HCT116 (cell line): Measurements from ENCODE around the gene ABL1. TPM values are rescaled to one million over a fixed set of nuclear protein-coding genes. Genes with fewer than 3 reads are reported as not detected.

ENCODE experiments used
- ATAC-seq: fragments of 200-7000 bp; cut with Tn5 transposase; 2 replicates; pipeline ENCODE4 v1.9.1; 2020; ENCODE audit warnings: mild to moderate bottlenecking, moderate library complexity
- BruUV-seq: library from RNA; stranded (reverse); fragments of 400-500 nt; replicated peaks from 2 replicates; lab custom pipeline; 2021; lab: Mats Ljungman, UMichigan
- CTCF ChIA-PET: fragments of 300-600 bp; sonication (Branson Sonifier 250); formaldehyde crosslinking; loops from one replicate; lab custom pipeline; 2021; ENCODE audit warnings: antibody characterized with exemption; lab: Charles Lee
- POLR2A ChIA-PET: fragments of 300-600, 350-600 bp; sonication (Branson Sonifier 250); formaldehyde crosslinking; loops from one replicate; lab custom pipeline; 2021; ENCODE audit warnings: antibody characterized with exemption; lab: Charles Lee
- RAD21 ChIA-PET, 2 experiments: fragments of 300-600 bp; sonication (Branson Sonifier 250); formaldehyde crosslinking; loops; one replicate each; lab custom pipeline; 2023; ENCODE audit warnings: low total read pairs in 2 of 2; ENCODE audit not compliant: uncharacterized antibody in 2 of 2, unreplicated experiment in 2 of 2, low non-redundant PET in 1 of 2; lab: Charles Lee
- DNase-seq: peaks from one replicate; pipeline ENCODE4 v3.0.0-alpha.2; 2010; ENCODE audit warnings: low read depth, low spot score
- H2AFZ ChIP-seq: fragments of 200-600 bp; shearing (Covaris generic), sonication (generic); 2 replicates; pipeline ENCODE4 v1.6.1; 2017; ENCODE audit warnings: low read depth, mixed run types, mixed read lengths, antibody characterized with exemption, low read length; ENCODE audit not compliant: poor library complexity, severe bottlenecking
- H3K27ac ChIP-seq: 2 replicates; pipeline ENCODE4 v1.5.1; 2012; ENCODE audit warnings: low read depth, low read length
- H3K27me3 ChIP-seq: fragments of 200-600 bp; sonication (generic); 2 replicates; pipeline ENCODE4 v1.6.1; 2016; ENCODE audit warnings: mixed run types, low read length, mixed read lengths; ENCODE audit not compliant: insufficient read depth
- H3K36me3 ChIP-seq, 2 experiments: fragments of 200-500 bp in 1 of 2; fragments of 200-600 bp in 1 of 2; sonication (Bioruptor generic) in 1 of 2; sonication (generic) in 1 of 2; 2 replicates each; pipeline versions ENCODE4 v1.5.1 to v1.6.1; 2014 to 2016; ENCODE audit warnings: low read length in 2 of 2, inconsistent platforms in 1 of 2, mixed read lengths in 1 of 2, mixed run types in 1 of 2; ENCODE audit not compliant: insufficient read depth in 2 of 2, control insufficient read depth in 1 of 2
- H3K4me1 ChIP-seq, 2 experiments: fragments of 200-600 bp in 1 of 2; sonication (generic) in 1 of 2; 2 replicates each; pipeline versions ENCODE4 v1.5.1 to v1.6.1; 2012 to 2017; ENCODE audit warnings: low read length in 2 of 2, inconsistent platforms in 1 of 2, mild to moderate bottlenecking in 1 of 2, mixed read lengths in 1 of 2, mixed run types in 1 of 2, moderate library complexity in 1 of 2; ENCODE audit not compliant: insufficient read depth in 2 of 2, control insufficient read depth in 1 of 2
- H3K4me2 ChIP-seq: fragments of 200-600 bp; sonication (generic); 2 replicates; pipeline ENCODE4 v1.6.1; 2017; ENCODE audit warnings: mixed run types, low read length, mixed read lengths
- H3K4me3 ChIP-seq, 2 experiments: fragments of 200-600 bp in 1 of 2; sonication (generic) in 1 of 2; replicated peaks in 1 of 2; 2 replicates each; pipeline ENCODE4 v1.5.1; 2011 to 2016; ENCODE audit warnings: low read length in 2 of 2, control low read depth in 1 of 2, low read depth in 1 of 2, mild to moderate bottlenecking in 1 of 2, mixed read lengths in 1 of 2, mixed run types in 1 of 2
- H3K79me2 ChIP-seq: fragments of 200-600 bp; sonication (generic); 2 replicates; pipeline ENCODE4 v1.6.1; 2017; ENCODE audit warnings: mild to moderate bottlenecking, mixed run types, low read length, moderate library complexity, mixed read lengths; ENCODE audit not compliant: insufficient read depth
- H3K9ac ChIP-seq: fragments of 200-600 bp; sonication (generic); 2 replicates; pipeline ENCODE4 v1.6.1; 2016; ENCODE audit warnings: low read length, mixed read lengths
- H3K9me2 ChIP-seq: fragments of 200-600 bp; sonication (generic), shearing (Covaris generic); 2 replicates; pipeline ENCODE4 v1.6.1; 2017; ENCODE audit warnings: mixed run types, mild to moderate bottlenecking, moderate library complexity; ENCODE audit not compliant: insufficient read depth
- H3K9me3 ChIP-seq, 2 experiments: fragments of 200-500 bp in 1 of 2; fragments of 200-600 bp in 1 of 2; sonication (Bioruptor generic) in 1 of 2; sonication (generic) in 1 of 2; 2 replicates each; pipeline ENCODE4 v1.6.1; 2014 to 2017; ENCODE audit warnings: low read length in 2 of 2, mixed read lengths in 2 of 2, inconsistent platforms in 1 of 2, low read depth in 1 of 2, mild to moderate bottlenecking in 1 of 2, mixed run types in 1 of 2, moderate library complexity in 1 of 2; ENCODE audit not compliant: control insufficient read depth in 1 of 2, insufficient read depth in 1 of 2
- H4K20me1 ChIP-seq: fragments of 200-600 bp; sonication (generic), shearing (Covaris generic); 2 replicates; pipeline ENCODE4 v1.6.1; 2017; ENCODE audit warnings: mixed run types, mild to moderate bottlenecking, moderate library complexity; ENCODE audit not compliant: insufficient read depth
- CBX3 ChIP-seq: IDR thresholded peaks from 2 replicates; pipeline ENCODE4 v1.6.1; 2012; ENCODE audit warnings: low read depth
- EGR1 ChIP-seq: IDR thresholded peaks from 2 replicates; pipeline ENCODE4 v1.6.1; 2012; ENCODE audit warnings: low read depth
- EZH2 ChIP-seq: fragments of 200-600 bp; sonication (generic); IDR thresholded peaks from 2 replicates; pipeline ENCODE4 v1.6.1; 2017; ENCODE audit warnings: antibody characterized with exemption, mixed run types
- EZH2phosphoT487 ChIP-seq: fragments of 200-600 bp; IDR thresholded peaks from 2 replicates; pipeline ENCODE4 v1.6.1; 2018; ENCODE audit warnings: antibody characterized with exemption, borderline replicate concordance
- FOSL1 ChIP-seq: IDR thresholded peaks from 2 replicates; pipeline ENCODE4 v1.6.1; 2012; ENCODE audit warnings: low read depth
- JUND ChIP-seq: IDR thresholded peaks from 2 replicates; pipeline ENCODE4 v1.6.1; 2012
- POLR2A ChIP-seq: IDR thresholded peaks from 2 replicates; pipeline ENCODE4 v1.7.0; 2011; ENCODE audit warnings: borderline replicate concordance; ENCODE audit not compliant: insufficient read depth, insufficient read length; ENCODE audit errors: extremely low read depth
- POLR2AphosphoS5 ChIP-seq: IDR thresholded peaks from 2 replicates; pipeline ENCODE4 v1.6.1; 2011; ENCODE audit warnings: mild to moderate bottlenecking, low read depth, low read length, moderate library complexity
- RAD21 ChIP-seq: IDR thresholded peaks from 2 replicates; pipeline ENCODE4 v1.6.1; 2012; ENCODE audit warnings: low read depth, mild to moderate bottlenecking
- SP1 ChIP-seq: IDR thresholded peaks from 2 replicates; pipeline ENCODE4 v1.6.1; 2012; ENCODE audit warnings: low read depth
- SRF ChIP-seq: IDR thresholded peaks from 2 replicates; pipeline ENCODE4 v1.6.1; 2012; ENCODE audit warnings: low read depth
- ZFX ChIP-seq: fragments of 450-650 bp; IDR thresholded peaks from 2 replicates; pipeline ENCODE4 v1.6.1; 2017
- ZNF274 ChIP-seq: fragments of 200-500 bp; sonication (Bioruptor generic); IDR thresholded peaks from 2 replicates; pipeline ENCODE4 v1.6.1; 2014; ENCODE audit warnings: mild to moderate bottlenecking, low read depth, low read length, inconsistent platforms
- intact Hi-C: fragments of 100-400 bp; cut with micrococcal nuclease; formaldehyde crosslinking; loops from 2 replicates; pipeline ENCODE4 v1.10.0; 2022
- total RNA-seq: library from RNA; stranded (reverse); gene quantifications from one replicate; pipeline ENCODE4 v1.2.1, GENCODE V29; 2021; ENCODE audit not compliant: unreplicated experiment
- TF ChIP-seq, protein P1 (sequence below), 3 experiments: fragments of 200-600 bp in 1 of 3; sonication (generic) in 1 of 3; IDR thresholded peaks in 2 of 3; conservative IDR thresholded peaks in 1 of 3; 2 replicates each; pipeline ENCODE4 v1.5.1; 2012 to 2017; ENCODE audit warnings: low read depth in 2 of 3, low read length in 2 of 3, antibody characterized with exemption in 1 of 3, borderline replicate concordance in 1 of 3, control low read depth in 1 of 3, mild to moderate bottlenecking in 1 of 3, mixed read lengths in 1 of 3, mixed run types in 1 of 3, moderate library complexity in 1 of 3; ENCODE audit not compliant: insufficient read depth in 1 of 3
- TF ChIP-seq, protein P2 (sequence below): IDR thresholded peaks from 2 replicates; pipeline ENCODE4 v1.6.1; 2012
- TF ChIP-seq, protein P3 (sequence below): IDR thresholded peaks from 2 replicates; pipeline ENCODE4 v1.6.1; 2012; ENCODE audit warnings: low read depth

The ABL1 gene
- total RNA-seq, 1 experiment from 2014 or later: 54.7 TPM

DNA sequence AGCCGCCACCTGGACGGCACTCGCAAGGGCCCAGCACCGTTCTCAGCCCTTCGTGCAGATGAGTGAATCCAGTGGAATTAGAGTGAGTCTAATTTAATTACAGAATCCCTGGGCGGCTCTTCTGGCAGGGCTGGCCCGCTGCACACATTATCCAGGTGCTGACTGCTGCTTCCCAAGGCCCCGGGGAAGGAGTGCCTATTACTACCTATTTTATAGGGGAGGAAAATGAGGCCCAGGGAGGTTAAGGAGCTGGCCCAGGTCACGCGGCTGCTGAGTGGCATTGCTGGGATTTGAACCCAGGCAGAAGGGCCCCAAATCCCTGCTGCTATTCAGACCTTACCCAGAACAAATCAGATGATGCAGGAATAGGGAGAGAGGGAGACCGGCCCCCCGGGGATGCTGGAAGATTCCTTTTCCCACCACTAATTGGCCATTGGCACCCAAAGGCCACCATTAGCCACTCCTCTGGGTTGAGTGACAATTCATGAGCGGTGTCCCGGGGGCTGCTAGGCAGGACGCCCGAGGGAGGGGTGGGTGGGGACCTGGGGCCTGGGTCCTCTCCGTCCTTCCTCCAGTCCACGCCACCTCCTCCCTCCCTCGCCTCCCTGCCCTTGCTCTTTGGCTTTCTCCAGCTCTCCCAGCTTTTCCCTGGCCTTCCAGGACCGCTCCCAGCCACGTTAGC, 71.8 kb downstream of the ABL1 start (continued):
- TF ChIP-seq, protein P1, sequence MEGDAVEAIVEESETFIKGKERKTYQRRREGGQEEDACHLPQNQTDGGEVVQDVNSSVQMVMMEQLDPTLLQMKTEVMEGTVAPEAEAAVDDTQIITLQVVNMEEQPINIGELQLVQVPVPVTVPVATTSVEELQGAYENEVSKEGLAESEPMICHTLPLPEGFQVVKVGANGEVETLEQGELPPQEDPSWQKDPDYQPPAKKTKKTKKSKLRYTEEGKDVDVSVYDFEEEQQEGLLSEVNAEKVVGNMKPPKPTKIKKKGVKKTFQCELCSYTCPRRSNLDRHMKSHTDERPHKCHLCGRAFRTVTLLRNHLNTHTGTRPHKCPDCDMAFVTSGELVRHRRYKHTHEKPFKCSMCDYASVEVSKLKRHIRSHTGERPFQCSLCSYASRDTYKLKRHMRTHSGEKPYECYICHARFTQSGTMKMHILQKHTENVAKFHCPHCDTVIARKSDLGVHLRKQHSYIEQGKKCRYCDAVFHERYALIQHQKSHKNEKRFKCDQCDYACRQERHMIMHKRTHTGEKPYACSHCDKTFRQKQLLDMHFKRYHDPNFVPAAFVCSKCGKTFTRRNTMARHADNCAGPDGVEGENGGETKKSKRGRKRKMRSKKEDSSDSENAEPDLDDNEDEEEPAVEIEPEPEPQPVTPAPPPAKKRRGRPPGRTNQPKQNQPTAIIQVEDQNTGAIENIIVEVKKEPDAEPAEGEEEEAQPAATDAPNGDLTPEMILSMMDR (IDR thresholded peaks at IDR 0.05 in 2 of 3, conservative IDR thresholded peaks at IDR 0.05 in 1 of 3; ENCODE audit: borderline replicate concordance in 1 of 3, insufficient read depth in 1 of 3, low read depth in 2 of 3, low read length in 2 of 3): no peak
- TF ChIP-seq JUND: no peak
- TF ChIP-seq, all 23 proteins: peak for 0

DNA sequence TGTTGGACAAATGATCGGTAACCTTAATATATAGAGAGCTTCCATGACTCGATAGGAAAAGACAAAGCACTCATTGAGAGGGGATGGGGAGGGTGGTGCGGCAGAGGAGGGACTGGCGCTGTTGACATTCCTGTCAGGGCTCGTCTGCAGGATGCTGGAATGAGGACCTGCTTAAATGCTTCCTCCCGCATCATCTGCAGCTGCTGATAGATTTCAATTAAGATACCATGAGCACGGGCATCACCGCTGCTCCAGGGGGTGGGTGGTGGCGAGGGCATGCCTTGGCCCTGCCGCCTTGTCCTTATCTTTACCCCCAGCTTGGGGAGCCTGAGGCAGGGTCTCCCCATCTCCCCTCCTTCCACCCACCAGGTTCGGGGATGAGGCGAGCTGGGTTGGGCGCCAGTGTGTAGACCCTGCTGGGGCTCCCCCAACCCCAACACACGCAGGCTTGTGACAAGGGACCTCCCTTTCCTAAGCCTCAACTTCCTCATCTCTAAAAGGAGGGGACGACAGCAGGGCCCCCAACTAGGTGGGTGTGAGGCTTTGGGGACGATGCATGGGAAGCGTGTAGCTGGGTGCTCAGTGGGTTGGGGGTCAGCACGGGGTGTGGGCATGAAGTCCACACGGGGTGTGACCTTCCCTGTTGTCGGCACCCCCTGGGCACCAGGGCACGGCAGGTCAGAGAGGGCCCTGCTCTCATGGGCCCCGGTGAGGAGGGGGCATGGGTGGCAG, 73.3 kb downstream of the ABL1 start:
- CTCF ChIA-PET: no interaction called here

More for the DNA sequence above, 73.3 kb downstream of the ABL1 start:
- Histone ChIP-seq H2AFZ (no peak overlapping the region), H3K36me3 (no peaks in the 10 kb centered on the region), H3K27me3 (no peaks in the 10 kb centered on the region), H3K4me2 (no peak overlapping the region), H3K9me2 (no peaks in the 10 kb centered on the region), H3K4me3 (no peak overlapping the region), H3K9me3 (no peaks in the 10 kb centered on the region), H3K4me1 (no peaks in the 10 kb centered on the region), H3K79me2 (no peaks in the 10 kb centered on the region), H3K27ac (no peak overlapping the region), H3K9ac (no peak overlapping the region), H4K20me1 (no peaks in the 10 kb centered on the region)
- DNase-seq (no peak), ATAC-seq (no peak)
- RAD21 ChIA-PET: interaction anchor here in 1 of 2 experiments (0.5 kb wide), 1 partner anchor 45 kb away, joined by 6 read pairs; no protein-coding TSS in a partner anchor
- no TSS peak for BruUV-seq
- TF ChIP-seq ZNF274 (no peak), EGR1 (no peak), EZH2 (no peak), FOSL1 (no peak), JUND (no peak), RAD21 (no peak), SP1 (no peak), POLR2AphosphoS5 (no peak), ZFX (no peak), CBX3 (no peak), SRF (no peak), POLR2A (no peak), EZH2phosphoT487 (no peak)
- TF ChIP-seq, protein P2, sequence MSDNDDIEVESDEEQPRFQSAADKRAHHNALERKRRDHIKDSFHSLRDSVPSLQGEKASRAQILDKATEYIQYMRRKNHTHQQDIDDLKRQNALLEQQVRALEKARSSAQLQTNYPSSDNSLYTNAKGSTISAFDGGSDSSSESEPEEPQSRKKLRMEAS: no peak
- TF ChIP-seq, protein P3, sequence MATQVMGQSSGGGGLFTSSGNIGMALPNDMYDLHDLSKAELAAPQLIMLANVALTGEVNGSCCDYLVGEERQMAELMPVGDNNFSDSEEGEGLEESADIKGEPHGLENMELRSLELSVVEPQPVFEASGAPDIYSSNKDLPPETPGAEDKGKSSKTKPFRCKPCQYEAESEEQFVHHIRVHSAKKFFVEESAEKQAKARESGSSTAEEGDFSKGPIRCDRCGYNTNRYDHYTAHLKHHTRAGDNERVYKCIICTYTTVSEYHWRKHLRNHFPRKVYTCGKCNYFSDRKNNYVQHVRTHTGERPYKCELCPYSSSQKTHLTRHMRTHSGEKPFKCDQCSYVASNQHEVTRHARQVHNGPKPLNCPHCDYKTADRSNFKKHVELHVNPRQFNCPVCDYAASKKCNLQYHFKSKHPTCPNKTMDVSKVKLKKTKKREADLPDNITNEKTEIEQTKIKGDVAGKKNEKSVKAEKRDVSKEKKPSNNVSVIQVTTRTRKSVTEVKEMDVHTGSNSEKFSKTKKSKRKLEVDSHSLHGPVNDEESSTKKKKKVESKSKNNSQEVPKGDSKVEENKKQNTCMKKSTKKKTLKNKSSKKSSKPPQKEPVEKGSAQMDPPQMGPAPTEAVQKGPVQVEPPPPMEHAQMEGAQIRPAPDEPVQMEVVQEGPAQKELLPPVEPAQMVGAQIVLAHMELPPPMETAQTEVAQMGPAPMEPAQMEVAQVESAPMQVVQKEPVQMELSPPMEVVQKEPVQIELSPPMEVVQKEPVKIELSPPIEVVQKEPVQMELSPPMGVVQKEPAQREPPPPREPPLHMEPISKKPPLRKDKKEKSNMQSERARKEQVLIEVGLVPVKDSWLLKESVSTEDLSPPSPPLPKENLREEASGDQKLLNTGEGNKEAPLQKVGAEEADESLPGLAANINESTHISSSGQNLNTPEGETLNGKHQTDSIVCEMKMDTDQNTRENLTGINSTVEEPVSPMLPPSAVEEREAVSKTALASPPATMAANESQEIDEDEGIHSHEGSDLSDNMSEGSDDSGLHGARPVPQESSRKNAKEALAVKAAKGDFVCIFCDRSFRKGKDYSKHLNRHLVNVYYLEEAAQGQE: no peak
- POLR2A ChIA-PET: interaction anchor here (0.7 kb wide), 1 partner anchor 71 kb away, joined by 3 read pairs; no protein-coding TSS in a partner anchor
- intact Hi-C loops: no loop called here
